Smooth muscle cell (in vitro differentiated cells): ENCODE results near the gene CLCN4. TPM values are rescaled to one million over a fixed set of nuclear protein-coding genes. Genes with fewer than 3 reads are reported as not detected.

Experiments used
- DNase-seq: peaks from one replicate; lab custom pipeline; 2025; ENCODE audit not compliant: unreplicated experiment; lab: John Stamatoyannopoulos, UW
- H2AFZ ChIP-seq: fragments of 200-600 bp; sonication (generic); 2 replicates; pipeline ENCODE4 v1.6.0; 2016; ENCODE audit warnings: antibody characterized with exemption, low read depth, mild to moderate bottlenecking
- H3F3A ChIP-seq: fragments of 200-600 bp; sonication (generic); 2 replicates; pipeline ENCODE4 v1.6.0; 2017; ENCODE audit warnings: antibody characterized with exemption, low read depth
- H3K27ac ChIP-seq: fragments of 200-600 bp; sonication (generic); 2 replicates; pipeline ENCODE4 v1.5.1; 2016; ENCODE audit warnings: low read depth, mild to moderate bottlenecking
- H3K27me3 ChIP-seq: fragments of 200-600 bp; sonication (generic); 2 replicates; pipeline ENCODE4 v1.6.1; 2016; ENCODE audit warnings: low read depth, mild to moderate bottlenecking
- H3K36me3 ChIP-seq: fragments of 200-600 bp; sonication (generic); 2 replicates; pipeline ENCODE4 v1.5.1; 2016; ENCODE audit warnings: low read depth
- H3K4me1 ChIP-seq: fragments of 200-600 bp; sonication (generic); 2 replicates; pipeline ENCODE4 v1.5.1; 2016; ENCODE audit warnings: low read depth
- H3K4me2 ChIP-seq: fragments of 200-600 bp; sonication (generic); 2 replicates; pipeline ENCODE4 v1.6.0; 2016; ENCODE audit warnings: mild to moderate bottlenecking
- H3K4me3 ChIP-seq: fragments of 200-600 bp; sonication (generic); 2 replicates; pipeline ENCODE4 v1.5.1; 2016; ENCODE audit warnings: mild to moderate bottlenecking
- H3K79me2 ChIP-seq: fragments of 200-600 bp; sonication (generic); 2 replicates; pipeline ENCODE4 v1.6.0; 2016; ENCODE audit warnings: low read depth, mild to moderate bottlenecking
- H3K9ac ChIP-seq: fragments of 200-600 bp; sonication (generic); 2 replicates; pipeline ENCODE4 v1.6.0; 2016; ENCODE audit warnings: low read depth
- H3K9me3 ChIP-seq: fragments of 200-600 bp; sonication (generic); replicated peaks from 2 replicates; pipeline ENCODE4 v1.5.1; 2016; ENCODE audit warnings: low read depth
- H4K20me1 ChIP-seq: fragments of 200-600 bp; sonication (generic); 2 replicates; pipeline ENCODE4 v1.6.0; 2016; ENCODE audit warnings: low read depth
- CTCF ChIP-seq: fragments of 200-600 bp; sonication (generic); IDR thresholded peaks from 2 replicates; pipeline ENCODE4 v1.5.1; 2017; ENCODE audit warnings: borderline replicate concordance, mild to moderate bottlenecking, antibody characterized with exemption; ENCODE audit not compliant: insufficient read depth, poor library complexity, severe bottlenecking
- WGBS: methylation state at CpG from one replicate; pipeline ENCODE4 v1.1.7; 2016; ENCODE audit warnings: low lambda C conversion rate; 5-methylcytosine and 5-hydroxymethylcytosine counted together
- polyA plus RNA-seq: library from polyadenylated mRNA; unstranded; fragments of >200 nt; fragmentation: Nextera tagmentation; extraction: Ambion mirVana; gene quantifications from 2 replicates; pipeline ENCODE4 v1.2.1, GENCODE V29; 2016
- total RNA-seq: library from RNA; depleted of rRNA; stranded (reverse); fragments of >200 nt; gene quantifications from 2 replicates; pipeline ENCODE4 v1.2.3, GENCODE V29; 2014

Gene CLCN4
- total and polyA plus RNA-seq, 2 experiments from 2014 or later, result 2.5 to 3.1 TPM

DNA sequence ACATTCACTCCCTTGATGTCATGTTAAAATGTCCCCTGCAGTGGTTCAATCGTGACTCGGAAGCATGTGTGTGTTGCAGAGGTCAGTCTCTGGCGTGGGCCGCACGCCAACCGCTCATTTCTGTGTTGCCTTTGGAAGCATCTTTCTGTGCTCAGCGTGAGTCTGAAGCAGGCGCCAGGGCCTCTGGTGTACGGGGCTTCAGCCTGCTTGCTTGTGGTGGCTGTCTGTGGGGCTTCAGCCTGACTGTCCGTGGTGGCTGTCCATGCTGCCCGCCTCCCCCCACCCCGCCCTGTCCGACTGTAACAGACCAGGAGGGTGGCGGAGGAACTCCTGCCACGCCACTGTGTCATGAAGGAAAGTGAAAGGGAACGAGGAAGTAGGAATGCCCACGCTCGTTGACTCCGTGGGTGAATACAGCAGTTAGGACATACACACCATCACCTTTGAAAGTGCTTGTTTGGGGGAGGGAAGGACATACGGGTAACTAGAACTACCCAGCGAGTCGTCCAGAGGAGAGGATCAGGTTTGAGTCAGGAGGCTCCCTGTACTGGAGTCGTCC, 14.7 kb upstream of the CLCN4 start:
- no peak overlapping the region for H3K9ac ChIP-seq
- H3K79me2 ChIP-seq, result no peaks in the 10 kb centered on the region
- no peak overlapping the region for H3K4me3 ChIP-seq
- 87% methylated on average over 23 of the region's 23 CpGs for WGBS
- no peaks in the 10 kb centered on the region for H3K9me3 ChIP-seq
- no peaks in the 10 kb centered on the region for H4K20me1 ChIP-seq
- no peak for DNase-seq
- no peaks in the 10 kb centered on the region for H3K4me1 ChIP-seq
- H2AFZ ChIP-seq, result no peak overlapping the region
- no peak overlapping the region for H3K27ac ChIP-seq
- H3F3A ChIP-seq, result no peaks in the 10 kb centered on the region
- H3K36me3 ChIP-seq, result no peaks in the 10 kb centered on the region
- no peaks in the 10 kb centered on the region for H3K27me3 ChIP-seq
- no peak overlapping the region for H3K4me2 ChIP-seq
- TF ChIP-seq CTCF, result no peak

- Histone ChIP-seq H3K4me3 (no peak overlapping the region), H3K9me3 (no peaks in the 10 kb centered on the region), H3K4me1 (no peaks in the 10 kb centered on the region), H3K9ac (no peak overlapping the region), H3K27ac (no peak overlapping the region), H3K4me2 (no peak overlapping the region), H2AFZ (no peak overlapping the region), H3F3A (no peaks in the 10 kb centered on the region), H3K79me2 (no peaks in the 10 kb centered on the region), H4K20me1 (no peaks in the 10 kb centered on the region), H3K27me3 (no peaks in the 10 kb centered on the region), H3K36me3 (no peaks in the 10 kb centered on the region)
- no peak for TF ChIP-seq CTCF
- 83% methylated on average over 12 of the region's 12 CpGs for WGBS
- DNase-seq, result no peak
These were observed 13.4 kb upstream of the CLCN4 start for GRCh38 chrX:10143071-10143983.

DNA sequence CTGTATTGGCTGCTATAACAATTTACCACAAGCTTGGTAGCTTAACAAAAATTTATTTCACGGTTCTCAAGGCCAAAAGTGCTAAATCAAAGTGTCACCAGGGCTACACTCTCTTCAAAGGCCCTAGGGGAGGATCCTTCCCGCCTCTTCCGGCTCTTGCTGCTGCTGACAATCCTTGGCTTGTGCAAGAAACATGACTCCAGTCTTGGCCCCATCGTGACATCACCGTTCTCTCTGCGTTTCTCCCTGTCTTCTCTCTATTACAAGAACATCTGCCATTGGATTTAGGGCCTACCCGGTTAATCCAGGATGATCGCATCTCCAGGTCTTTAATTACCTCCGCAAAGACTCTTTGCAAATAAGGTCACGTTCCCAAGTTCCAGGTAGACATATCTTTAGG, 10.4 kb upstream of the CLCN4 start:
- DNase-seq, result no peak
- Histone ChIP-seq H3K79me2 (no peaks in the 10 kb centered on the region), H3K27me3 (no peaks in the 10 kb centered on the region), H3K4me3 (no peak overlapping the region), H3K9ac (no peak overlapping the region), H3F3A (no peaks in the 10 kb centered on the region), H4K20me1 (no peaks in the 10 kb centered on the region), H2AFZ (no peak overlapping the region), H3K9me3 (no peaks in the 10 kb centered on the region), H3K36me3 (no peaks in the 10 kb centered on the region), H3K27ac (no peak overlapping the region), H3K4me1 (no peaks in the 10 kb centered on the region), H3K4me2 (no peak overlapping the region)
- TF ChIP-seq CTCF, result no peak
- 86% methylated on average over 10 of the region's 10 CpGs for whole genome bisulfite sequencing

DNA sequence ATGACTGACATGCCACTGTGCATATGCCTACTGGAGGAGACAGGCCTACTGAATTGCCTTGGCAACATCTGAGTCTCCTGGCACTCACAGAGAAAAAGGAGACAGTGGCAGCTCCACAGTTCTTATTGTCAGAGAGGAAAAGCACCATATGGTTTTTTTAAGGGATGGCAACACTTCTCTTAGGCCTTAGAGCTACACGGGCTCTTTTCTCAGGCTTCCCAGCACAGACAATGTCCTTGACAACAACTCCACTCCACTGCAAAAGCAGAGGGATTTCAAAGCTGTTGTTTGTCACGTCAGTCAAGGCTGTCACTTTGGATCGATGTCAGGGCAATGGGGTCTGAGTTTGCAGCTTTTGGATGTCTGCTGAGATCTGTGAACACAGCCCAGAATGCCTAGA, 4.7 kb upstream of the CLCN4 start:
- Histone ChIP-seq H3K79me2 (no peaks in the 10 kb centered on the region), H3K4me3 (no peak overlapping the region), H3F3A (no peaks in the 10 kb centered on the region), H4K20me1 (no peaks in the 10 kb centered on the region), H3K36me3 (no peaks in the 10 kb centered on the region), H3K4me1 (peaks cover under 1% of the 10 kb centered on the region), H3K9ac (no peak overlapping the region), H3K4me2 (no peak overlapping the region), H3K27ac (no peak overlapping the region), H2AFZ (no peak overlapping the region), H3K9me3 (no peaks in the 10 kb centered on the region), H3K27me3 (no peaks in the 10 kb centered on the region)
- TF ChIP-seq CTCF, result no peak
- DNase-seq, result no peak
- WGBS, result 71% methylated on average over 3 of the region's 3 CpGs
